GM18517 (cell line): ENCODE measurements around the gene JAKMIP3.

Experiments used
- ATAC-seq: cut with Tn5 transposase; IDR thresholded peaks from one replicate; pipeline ENCODE4 v1.9.1; 2021; ENCODE audit warnings: mild to moderate bottlenecking, moderate library complexity; ENCODE audit not compliant: unreplicated experiment

JAKMIP3 gene

DNA sequence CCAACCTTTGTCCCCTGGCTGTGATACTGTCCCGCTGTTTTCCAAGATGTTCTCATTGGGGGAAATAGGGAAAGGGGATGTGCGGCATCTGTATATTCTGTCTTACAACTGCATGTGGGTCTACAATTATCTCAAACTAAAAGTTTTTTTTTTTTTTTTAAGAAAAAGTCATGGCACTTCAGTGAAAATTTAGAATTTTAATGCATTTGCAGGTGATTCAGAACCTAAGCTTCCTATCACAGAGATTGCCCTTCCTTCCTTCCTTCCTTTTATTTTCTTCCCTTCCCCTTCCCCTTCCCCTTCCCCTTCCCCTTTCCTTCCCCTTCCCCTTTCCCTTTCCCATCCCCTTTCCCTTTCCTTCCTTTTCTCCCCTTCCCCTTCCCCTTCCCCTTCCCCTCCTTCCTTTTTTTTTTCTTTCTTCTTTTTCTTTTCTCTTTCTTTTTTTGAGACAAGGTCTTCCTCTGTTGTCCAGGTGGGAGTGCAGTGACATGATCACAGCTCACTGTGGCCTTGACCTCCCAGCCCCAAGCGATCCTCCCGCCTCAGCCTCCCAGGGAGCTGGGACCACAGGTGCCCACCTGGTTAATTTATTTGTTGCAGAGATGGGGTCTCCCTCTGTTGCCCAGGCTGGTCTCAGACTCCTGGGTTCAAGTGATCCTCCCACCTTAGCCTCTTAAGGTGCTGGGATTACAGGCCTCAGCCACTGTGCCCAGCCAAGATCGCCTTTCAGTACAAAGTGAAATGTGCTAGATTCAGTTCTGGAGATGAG, 32.0 kb downstream of the JAKMIP3 start:
- no peak for ATAC-seq

DNA sequence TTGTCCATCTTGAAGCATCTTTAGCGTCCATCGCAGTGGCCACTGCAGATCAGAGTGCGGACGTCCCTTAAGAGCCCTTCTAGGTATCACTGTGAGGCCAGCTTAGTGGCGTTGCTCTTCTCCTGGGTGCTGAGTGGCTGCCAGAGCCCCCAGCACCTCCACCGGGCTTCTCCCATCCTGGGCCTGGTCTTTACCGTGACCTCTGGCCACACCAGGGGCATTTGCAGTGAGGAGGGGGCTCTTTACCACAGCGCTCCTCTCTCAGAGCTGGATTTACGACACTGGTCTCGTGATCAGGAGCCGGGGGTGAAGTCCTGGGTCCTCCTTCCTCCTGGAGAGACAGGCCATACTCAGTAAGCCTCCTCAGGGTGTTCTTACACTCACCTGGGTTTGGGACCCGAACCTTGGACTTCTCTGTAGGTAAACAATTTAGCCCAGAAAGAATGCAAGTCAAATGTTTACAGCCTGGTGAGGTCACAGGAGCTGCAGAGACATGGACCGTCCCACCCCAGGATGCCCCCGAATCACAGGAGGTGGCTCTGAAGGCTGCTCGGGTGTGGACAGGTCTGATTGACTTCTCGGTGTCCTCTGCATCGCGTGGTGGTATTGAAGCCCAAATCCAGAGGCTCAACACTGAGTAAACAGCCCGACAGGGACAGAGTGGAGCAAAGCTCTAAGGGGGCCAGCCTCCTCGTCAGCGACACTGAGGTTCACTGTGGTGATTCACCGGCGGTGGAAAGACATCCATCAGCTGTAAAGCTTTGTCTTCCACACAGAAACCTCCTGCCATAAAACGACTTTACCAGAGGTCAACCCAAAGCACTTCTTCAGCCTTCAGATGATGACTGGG, 33.0 kb downstream of the JAKMIP3 start:
- ATAC-seq = no peak

DNA sequence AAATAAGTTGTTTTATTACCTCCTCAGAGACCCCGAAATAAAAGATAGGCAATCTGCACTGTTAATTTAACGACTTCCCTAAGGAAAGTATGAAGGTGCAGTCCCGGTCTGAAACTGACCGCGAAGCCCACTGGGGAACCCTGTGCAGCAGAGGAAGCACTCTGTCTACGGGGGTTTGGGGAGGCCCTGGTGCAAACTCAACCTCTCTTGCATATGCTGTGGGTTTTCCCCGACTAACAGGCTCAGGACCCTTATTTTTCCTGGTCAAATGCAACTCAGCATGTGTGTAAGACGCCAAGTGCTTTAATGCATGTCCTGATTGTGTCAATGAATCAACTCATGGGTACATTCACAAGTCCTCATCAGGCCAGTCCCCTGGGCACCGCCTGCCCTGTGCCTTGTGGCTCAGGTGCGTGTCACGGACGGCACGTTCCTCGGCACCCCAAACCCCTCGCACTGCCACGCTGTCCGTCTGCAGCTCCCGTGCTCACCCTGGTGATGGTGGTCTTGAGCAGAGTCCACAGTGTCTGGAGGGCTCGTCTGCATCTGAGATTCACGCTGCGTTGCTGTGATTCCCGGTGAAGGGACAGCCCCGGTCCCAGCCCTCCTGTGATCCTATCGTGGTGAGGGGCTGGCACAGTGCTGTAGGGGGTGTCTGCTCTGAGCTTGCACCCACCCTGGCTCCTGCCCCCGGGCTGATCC, 33.8 kb downstream of the JAKMIP3 start:
- ATAC-seq = no peak

DNA sequence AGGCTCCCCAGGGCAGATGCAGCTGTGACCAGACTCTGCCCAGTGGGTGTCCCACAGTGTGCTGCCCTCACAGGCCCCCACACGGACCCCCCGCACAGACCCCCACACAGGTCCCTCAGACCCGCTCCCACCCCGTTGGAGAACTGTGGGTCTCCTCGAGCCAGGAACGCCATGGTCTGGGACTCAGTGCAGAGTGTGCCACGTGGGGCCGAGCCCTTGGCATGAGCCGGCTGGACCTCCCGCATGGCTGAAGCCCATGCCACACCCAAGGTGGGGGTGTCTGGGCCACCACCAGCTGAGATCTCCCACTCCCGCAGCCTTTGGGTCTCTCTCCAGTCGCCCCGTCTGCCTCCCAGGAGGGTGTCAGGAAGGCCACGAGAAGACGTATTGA, 34.3 kb downstream of the JAKMIP3 start:
- ATAC-seq = no peak

DNA sequence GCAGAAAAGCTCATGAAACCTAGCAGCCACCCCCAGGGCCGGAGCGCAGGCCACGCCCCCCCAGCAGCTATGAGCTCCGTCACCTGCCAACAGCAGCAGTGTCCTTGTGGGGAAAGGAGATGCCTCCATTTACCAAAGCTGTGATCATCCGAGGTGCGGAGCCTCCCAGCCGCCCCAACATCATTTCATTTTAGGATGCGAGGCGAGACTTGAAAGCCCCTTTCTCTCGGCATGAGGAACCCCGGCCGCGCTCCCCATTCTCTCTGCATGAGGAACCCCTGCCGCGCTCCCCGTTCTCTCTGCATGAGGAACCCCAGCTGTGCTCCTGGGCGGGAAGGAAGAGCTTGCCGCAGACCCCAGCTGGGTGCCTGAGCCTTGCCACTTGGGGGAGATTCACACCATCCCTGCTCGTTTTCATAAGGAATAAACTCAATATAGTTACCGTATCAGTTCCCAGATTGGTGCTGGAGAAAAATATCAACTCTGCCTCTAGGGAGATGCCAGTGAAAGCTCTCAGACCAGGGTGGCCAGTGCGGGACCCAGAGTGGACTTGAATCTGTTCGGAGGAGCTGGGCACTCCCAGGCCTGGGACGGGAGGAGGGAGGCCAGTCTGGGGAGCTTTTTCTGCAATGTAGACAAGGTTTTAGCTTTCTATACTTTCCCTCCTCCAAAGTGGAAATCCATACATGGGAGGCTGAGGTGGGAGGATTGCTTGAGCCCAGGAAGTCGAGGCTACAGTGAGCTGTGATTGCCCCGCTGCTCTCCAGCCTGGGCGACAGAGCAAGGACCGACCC, 35.0 kb downstream of the JAKMIP3 start:
- no peak for ATAC-seq

DNA sequence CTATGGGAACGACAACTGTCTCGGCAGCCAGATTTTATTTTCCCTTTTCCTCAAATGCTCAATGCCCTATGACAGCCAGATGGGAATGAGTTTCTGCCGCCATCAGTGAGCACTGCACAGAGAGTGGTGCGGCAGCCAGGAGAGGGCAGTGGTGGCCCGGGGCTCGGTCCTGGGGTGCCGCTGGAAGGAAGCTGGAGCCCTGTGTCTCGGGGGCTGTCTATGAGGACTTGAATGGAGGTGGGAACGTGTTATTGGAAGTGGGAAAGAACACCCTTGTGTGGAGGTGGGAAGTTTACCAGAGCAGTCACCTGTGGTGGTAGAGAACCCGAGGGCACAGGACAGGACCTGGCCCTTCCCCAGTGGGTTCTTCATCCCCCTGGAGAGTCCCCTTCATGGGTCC, 35.8 kb downstream of the JAKMIP3 start:
- no peak for ATAC-seq

DNA sequence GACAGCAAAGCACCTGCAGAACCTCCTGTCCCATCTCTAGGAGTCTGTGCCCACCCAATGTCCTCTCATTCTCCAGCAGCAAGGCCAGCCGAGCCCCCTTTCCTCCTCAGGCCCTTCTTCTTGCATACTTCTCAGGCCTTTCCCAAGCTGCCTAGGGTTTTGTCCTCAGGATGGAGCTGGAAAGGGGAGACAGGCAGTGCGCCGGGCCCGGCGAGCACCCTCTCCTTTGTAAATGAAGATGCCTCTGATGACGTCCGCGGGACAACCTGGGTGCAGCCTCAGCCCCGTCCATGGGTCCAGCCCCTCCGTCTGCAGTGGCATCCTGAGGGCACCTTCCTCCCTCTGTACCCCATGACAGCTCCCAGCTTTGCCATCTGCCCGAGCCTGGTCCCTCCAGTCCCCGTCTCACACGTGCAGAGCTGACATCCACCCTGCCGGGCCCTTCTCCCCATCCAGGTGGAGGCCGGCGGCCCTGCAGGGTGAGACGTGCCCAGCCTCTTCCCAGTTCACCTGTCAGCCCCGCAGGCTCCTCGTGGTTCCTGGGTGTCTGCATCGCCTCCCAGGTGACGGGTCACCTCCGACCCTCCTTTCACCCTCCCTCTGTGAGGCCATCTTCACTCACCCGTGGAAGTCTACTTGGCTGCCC, 36.4 kb downstream of the JAKMIP3 start:
- no peak for ATAC-seq

DNA sequence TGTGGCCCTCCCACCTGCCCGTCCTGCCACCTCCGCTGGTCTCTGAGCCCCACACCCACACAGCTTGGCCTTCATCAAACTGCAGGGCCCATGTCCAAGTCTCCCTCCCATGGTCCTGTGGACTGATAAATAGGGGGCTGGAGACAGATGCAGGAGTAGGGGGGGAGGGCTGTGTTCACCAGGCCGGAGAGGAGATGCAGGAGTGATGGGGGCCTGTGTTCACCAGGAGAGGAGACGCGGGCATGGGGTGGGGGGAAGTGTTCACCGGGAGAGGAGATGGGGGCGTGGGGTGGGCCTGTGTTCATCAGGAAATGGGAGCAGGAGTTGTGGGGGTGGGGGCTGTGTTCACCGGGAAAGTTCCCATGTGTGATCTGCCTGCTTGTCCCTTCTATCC, 37.0 kb downstream of the JAKMIP3 start:
- ATAC-seq = no peak

DNA sequence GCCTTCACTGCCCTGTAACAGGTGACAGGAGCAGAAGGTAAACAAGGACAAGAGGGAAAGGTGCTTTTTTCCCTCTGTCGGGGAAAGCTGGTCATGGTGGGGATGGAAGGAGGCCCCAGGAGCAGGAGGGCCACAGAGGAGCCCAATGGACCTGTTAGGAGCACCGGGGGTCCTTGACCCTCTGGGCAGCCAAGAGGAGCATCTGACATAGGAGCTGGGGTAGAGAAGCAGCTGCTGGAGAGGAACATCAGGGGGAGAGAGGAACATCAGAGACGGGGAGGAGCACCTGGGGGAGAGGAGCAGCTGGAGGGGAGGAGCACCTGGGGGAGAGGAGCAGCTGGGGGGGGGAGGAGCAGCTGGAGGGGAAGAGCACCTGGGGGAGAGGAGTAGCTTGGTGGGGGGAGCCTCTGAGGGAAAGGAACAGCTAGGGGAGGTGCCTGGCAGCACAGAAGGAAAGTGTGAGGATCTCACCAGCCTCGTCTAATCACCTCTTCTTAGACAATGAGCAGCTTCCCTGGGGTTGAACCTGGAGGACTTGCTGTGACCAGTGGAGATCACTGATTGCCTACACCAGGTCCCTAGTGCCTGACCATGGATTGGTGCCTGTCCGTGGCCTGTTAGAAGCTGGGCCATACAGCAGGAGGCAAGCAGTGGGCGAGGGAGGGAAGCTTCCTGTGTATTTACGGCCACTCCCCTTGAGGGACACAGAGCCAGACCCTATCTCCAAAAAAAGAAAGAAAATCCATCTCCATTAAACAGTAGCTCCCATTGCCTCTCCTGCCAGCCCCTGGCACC, 37.6 kb downstream of the JAKMIP3 start:
- ATAC-seq = no peak

DNA sequence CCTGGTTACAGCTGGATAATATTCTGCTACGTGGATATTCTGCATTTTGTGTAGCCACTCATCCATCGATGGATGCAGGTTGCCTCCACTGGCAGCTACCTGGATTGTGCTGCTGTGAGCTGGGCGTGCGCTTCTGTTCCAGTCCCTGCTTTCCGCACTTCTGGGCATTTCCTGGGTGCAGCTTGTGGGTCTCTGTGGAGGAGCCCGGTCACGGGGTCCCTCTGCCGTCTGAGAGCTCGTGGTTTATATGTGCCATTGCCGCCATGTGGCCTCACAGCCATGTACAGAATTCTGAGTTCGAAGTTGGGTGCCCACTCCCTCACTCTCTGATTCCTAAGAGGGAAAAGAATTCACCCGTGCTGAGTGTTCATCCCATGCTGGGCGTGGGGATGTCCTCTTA, 38.3 kb downstream of the JAKMIP3 start:
- ATAC-seq = no peak

DNA sequence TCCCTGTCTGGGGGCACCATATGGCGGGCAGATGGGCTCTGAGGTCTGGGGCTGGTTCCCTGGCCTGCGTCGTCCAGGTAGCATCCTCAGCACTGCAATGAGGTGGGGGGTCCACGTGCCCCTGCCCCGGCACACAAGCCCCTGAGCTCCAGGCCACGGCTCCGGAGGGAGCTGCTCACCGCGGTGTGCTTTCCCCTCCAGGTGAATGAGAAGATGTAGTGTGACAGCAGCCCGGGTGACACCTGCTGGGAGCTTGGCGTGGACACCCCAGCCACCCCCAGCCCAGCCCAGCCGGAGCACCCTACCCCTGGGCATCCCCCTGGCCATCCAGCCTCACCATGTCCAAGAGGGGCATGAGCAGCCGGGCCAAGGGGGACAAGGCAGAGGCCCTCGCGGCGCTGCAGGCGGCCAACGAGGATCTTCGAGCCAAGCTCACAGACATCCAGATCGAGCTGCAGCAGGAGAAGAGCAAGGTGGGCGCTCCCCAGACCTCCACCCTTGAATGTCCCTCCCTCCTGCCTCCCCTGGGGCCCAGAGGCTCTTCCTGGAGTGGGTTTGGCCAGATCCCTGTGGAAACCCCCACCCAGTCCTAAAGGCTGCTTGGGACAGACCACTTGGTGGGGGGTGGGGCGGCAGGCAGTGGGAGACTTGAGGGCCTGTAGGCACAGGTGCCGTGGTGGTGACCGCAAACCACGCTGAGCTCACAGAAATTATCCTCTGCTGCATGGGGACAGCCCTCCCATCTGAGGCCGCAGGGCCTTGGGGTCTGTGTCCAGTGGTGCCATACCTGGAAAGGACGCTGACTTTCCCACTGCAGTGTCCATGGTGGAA, 38.9 kb downstream of the JAKMIP3 start:
- no peak for ATAC-seq

DNA sequence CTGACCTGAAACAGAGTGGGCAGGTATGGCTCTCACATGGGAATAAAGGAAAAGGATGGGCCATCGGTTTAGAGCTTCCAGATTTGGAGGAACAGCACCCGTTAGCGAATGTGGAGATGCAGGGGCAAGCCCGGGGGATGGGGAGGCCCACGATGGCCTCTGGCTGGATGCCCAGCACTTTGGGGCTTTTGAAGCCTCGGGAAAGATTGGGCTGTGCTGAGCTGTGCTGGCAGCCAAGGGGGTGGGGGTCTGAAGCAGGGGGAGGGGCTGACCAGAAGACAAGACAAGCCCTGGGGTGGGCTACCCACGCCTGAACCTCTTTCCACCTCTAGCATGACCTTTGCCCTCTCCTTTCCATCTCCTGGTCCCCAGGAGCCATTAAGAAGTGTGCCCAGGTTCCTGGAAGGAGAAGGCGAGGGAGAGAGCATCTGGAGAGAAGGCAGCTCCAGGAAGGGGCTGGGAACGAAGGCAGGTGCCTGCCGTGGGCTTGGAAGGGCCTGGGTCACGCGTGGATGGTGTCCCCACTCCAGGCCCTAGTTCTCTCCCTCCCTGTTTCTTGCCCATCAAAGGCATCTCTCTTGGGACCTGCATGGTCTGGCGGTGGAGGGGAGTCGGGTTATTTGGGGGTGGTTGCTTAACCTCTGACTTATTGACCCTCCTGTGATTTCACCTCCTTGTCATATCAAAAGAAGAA, 39.7 kb downstream of the JAKMIP3 start:
- no peak for ATAC-seq

DNA sequence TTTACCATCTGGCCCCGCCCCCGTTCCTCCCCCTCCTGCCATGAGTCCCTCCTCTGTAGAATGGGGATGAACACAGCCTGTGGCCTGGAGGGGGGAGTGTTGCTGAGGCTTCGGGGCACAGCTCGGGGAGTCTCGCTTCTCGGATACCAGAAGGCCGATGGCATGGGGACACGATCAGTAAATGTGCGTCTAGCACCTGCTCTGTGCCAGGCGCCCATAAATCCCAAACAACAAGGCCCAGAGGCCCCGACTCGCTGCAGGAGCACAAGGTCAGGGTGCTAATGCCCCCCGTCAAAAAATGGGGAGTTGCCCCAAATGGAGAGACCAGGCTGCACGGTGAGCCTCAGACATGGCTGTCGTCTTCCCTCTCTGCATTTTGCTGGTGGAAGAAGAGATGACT, 40.7 kb downstream of the JAKMIP3 start:
- ATAC-seq = no peak

DNA sequence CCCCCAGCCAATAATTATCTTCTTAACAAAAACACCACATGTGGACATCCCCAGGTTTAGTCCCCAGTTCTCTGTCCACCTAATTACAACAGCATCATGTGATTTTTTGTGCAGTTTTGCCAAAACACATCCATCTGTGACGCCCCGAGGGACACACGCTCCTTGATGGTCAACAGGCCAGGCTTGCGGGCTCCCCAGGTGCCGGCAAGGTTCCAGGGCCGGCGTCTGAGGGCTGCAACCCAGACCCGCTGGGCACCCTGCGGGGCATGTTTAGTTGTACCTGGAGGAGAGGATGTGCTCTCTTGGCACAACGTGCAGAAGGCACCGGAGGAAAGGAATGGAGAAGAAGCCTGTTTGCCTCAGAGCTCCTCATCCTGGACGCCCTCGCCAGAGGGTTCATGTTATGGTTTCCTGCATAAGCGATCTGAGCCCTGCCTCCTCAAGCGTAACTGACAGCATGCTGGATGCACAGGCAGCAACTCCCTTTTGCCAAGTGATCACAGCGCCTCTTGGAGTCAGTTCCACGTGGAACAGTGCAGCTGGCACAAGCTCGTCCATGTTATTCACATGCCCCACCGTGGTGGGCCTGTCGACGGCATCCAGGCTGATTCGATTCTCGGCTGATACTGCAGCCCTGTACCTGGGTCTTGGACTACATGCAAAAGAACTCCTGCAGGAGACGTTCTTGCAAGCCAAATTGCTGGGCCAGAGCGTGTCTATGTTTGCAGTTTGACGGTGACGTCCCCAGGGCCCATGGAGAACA, 41.6 kb downstream of the JAKMIP3 start:
- ATAC-seq = no peak

DNA sequence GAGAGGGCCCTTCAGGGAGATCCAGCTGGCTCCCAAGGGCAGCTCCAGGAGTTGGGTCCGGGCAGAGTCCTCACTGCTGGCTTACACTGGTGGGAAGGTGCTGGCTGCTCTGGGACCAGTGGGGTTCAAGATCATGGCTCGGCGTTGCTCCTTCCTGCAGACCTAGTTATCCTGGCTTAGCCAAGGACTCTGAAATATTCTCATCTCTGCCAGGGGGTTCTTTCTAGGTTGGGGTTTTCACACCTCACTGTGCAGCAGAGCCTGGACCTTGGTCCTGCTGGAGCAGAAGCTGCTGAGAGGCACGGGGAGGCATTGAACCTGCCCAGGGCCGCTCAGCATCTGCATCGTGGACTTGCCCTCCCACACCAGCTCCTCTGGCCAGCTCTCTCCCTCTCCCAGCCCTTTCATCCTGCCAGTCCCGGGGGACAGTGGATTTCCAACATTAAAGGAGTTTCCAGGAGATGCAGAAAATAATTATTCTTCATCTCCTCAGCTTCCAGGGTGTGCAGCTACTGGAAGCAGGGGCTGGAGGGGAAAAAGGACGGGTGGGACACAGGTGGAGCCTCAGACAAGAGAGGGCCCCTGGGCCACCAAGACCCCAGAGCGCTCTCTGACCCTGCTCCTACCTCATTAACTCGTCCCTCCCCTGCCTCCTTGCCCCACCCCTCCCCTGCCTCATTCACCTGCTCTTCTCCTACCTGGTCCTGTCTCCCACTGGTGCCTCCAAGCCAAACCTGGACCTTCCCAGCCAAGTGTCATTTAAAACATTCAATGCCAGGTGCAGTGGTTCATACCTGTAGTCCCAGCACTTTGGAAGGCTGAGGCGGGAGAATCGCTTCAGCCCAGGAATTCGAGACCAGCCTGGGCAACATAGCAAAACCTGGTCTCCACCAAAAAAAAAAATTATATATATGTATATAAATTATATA, 42.5 kb downstream of the JAKMIP3 start:
- ATAC-seq = no peak

DNA sequence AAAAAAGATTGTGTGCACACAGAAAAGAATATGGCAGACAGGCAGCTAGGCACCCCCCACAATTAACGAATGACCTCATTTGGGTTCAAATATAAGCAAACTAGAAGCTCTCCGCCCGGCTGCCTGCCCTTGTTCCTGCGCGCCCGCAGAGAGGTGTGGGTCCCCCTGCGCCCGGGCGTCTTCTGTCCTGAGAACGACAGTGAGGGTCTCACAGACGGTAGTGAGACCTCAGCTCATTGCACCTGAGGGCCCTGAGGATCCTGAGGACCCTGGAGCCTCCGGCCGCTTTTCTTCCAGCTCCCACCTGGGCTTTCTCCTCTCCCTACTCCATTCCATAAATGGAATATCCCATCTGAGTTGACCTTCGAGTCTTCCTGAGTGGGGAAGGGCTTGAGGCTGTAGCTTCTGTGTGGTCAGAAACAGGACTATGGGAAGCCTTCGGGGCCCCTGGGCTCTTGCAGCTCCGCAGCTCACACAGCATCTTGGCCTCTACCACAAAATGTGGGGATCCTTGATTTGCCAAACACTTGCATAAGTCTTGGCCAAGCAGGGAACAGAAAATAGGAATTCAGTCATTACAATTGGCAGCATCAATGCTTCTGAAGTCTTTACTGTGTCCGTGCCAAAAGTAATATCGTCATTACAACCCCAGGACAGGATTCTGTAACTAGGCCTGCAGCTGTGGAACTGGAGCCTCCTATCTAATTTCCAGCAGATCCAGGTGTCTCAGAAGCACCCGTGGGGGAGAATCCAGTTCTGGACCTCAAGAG, 43.8 kb downstream of the JAKMIP3 start:
- ATAC-seq = no peak
